ENCODE data around the gene DBN1.

The DBN1 gene

DNA sequence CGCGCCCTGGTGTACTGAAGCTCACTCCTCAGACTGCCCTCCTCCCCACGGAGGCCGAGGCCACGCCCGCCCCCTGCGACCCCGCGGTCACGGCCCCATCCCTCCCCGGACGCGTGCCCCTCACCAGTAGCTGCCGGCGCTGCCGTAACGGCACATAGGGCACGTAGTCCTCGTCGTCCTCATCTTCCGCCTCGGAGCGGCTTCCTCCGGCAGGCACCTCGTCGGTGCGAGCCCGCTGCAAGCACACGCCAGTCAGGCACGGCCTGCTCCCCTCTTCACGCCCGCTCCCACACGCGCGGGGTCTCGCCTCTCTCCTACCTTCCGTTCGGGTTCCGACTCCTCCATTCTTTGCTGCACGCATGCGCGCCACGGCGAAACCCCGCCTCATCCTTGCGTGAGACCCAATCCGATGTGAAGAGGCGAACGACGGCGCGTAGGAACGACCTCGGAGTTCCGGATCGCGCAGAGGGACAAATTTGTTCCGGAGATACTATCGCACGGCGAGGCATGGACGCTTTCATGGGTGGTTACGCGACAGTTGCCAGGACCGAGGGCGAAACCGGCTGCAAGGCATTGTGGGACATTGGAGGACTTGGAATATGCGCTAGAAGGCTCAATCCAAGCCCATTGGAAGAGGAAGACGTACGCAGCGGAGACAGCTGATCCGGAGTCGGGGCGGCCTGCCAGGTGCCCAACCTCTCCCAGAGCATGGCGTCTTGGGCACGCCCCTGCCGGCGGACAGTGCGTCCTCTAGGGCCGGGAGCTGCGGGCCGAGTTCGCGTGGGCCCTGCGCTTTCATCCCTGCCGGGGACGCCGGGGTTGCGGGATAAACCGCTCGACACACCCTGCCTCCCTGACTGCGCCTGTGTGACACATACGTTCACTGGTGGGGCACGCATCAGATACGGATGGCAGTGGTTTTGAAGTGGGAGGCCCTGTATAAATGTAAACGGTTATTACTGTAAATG, 43.5 kb upstream of the DBN1 start, which contains the start of gene DDX41:
TSS of gene DDX41 (minus strand) at position 361 of the 968 bp plus-strand sequence. CDS start at position 345, 16 bp downstream.
- H3K27ac ChIP-seq (ENCODE audit: low read length), result peak within 1 kb of the TSS; percentile 24

DNA sequence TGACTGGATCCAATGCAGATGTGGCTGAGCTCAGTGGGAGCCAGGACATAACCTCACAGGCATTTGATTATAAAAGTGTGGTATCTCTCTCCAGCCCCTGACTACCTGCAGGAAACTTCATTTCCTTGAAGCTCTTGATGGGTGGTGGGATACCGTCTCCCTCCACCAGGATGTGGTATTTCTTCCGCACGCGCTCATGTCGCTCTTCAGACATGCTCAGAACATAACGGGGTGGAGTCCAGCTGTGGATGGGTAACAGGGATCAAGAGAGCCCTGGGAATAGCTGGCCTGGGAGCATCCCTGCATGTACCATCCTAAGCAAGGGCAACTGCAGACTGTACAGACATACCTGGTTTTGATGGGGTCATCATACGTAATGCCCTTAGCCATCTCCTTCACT, 42.1 kb upstream of the DBN1 start:
- Histone ChIP-seq H3K27me3 (ENCODE audit: low read depth, low read length) (no peaks in the 10 kb centered on the region), H3K36me3 (replicated peaks; ENCODE audit: low read depth, low read length) (peaks cover 33% of the 10 kb centered on the region), H3K9ac (ENCODE audit: low read length) (peak overlapping the region; percentile 82), H4K20me1 (ENCODE audit: insufficient read depth, low read length) (no peaks in the 10 kb centered on the region), H3K4me2 (ENCODE audit: low read length) (peak overlapping the region; percentile 91), H3K4me3 (ENCODE audit: low read length) (peak overlapping the region; percentile 83), H3K27ac (ENCODE audit: low read length) (no peak overlapping the region), H3K9me3 (ENCODE audit: insufficient read depth, low read length) (no peaks in the 10 kb centered on the region; the same call in 1 of the 2 replicates), H3K79me2 (ENCODE audit: low read length) (peaks cover 20% of the 10 kb centered on the region), H2AFZ (ENCODE audit: low read depth, low read length) (no peak overlapping the region), H3K4me1 (ENCODE audit: low read length) (peaks cover 19% of the 10 kb centered on the region)
- no peak for TF ChIP-seq EZH2phosphoT487 (IDR thresholded peaks at IDR 0.05; ENCODE audit: low read depth)
- TF ChIP-seq, protein P1, sequence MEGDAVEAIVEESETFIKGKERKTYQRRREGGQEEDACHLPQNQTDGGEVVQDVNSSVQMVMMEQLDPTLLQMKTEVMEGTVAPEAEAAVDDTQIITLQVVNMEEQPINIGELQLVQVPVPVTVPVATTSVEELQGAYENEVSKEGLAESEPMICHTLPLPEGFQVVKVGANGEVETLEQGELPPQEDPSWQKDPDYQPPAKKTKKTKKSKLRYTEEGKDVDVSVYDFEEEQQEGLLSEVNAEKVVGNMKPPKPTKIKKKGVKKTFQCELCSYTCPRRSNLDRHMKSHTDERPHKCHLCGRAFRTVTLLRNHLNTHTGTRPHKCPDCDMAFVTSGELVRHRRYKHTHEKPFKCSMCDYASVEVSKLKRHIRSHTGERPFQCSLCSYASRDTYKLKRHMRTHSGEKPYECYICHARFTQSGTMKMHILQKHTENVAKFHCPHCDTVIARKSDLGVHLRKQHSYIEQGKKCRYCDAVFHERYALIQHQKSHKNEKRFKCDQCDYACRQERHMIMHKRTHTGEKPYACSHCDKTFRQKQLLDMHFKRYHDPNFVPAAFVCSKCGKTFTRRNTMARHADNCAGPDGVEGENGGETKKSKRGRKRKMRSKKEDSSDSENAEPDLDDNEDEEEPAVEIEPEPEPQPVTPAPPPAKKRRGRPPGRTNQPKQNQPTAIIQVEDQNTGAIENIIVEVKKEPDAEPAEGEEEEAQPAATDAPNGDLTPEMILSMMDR (IDR thresholded peaks at IDR 0.05; ENCODE audit: low read depth, low read length), result no peak

More for the DNA sequence above, 43.5 kb upstream of the DBN1 start, which contains the start of gene DDX41:
- no peak for TF ChIP-seq EZH2phosphoT487 (IDR thresholded peaks at IDR 0.05; ENCODE audit: low read depth)
- TF ChIP-seq, protein P1 (IDR thresholded peaks at IDR 0.05; ENCODE audit: low read depth, low read length), result no peak
- H3K79me2 ChIP-seq (ENCODE audit: low read length), result peaks cover 20% of the 10 kb centered on the region
- no peaks in the 10 kb centered on the region for H3K9me3 ChIP-seq (ENCODE audit: insufficient read depth, low read length)
- no peaks in the 10 kb centered on the region for H3K27me3 ChIP-seq (ENCODE audit: low read depth, low read length)
- peak within 1 kb of the TSS; percentile 52; the same call in 1 of the 2 replicates for H2AFZ ChIP-seq (ENCODE audit: low read depth, low read length)
- H3K4me3 ChIP-seq (ENCODE audit: low read length), result peak within 1 kb of the TSS; percentile 83
- no peaks in the 10 kb centered on the region for H4K20me1 ChIP-seq (ENCODE audit: insufficient read depth, low read length)
- peak within 1 kb of the TSS; percentile 82 for H3K9ac ChIP-seq (ENCODE audit: low read length)
- H3K4me2 ChIP-seq (ENCODE audit: low read length), result peak within 1 kb of the TSS; percentile 91
- H3K36me3 ChIP-seq (replicated peaks; ENCODE audit: low read depth, low read length), result peaks cover 29% of the 10 kb centered on the region
- H3K4me1 ChIP-seq (ENCODE audit: low read length), result peaks cover 11% of the 10 kb centered on the region

DNA sequence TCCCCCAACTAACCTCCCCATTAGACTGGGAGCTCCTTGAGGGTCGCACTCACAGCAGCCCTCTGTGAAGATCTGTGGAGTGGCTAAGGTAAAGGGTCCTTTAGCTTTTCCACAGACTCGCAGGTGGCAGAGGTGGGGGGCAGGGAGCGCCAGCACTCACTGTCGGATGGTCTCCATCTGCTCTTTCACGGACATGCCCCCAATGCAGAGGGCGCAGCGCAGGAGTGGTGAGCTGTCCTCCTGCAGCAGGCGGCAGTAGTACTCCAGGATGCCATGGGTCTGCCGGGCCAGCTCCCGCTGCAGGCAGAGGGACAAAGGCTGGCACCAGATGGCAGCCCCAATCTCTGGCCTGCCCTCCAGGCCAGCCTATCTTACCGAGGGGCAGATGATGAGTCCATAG, 41.1 kb upstream of the DBN1 start:
- Histone ChIP-seq H3K36me3 (replicated peaks; ENCODE audit: low read depth, low read length) (peaks cover 36% of the 10 kb centered on the region), H4K20me1 (ENCODE audit: insufficient read depth, low read length) (no peaks in the 10 kb centered on the region), H3K4me2 (ENCODE audit: low read length) (no peak overlapping the region), H3K9ac (ENCODE audit: low read length) (no peak overlapping the region), H3K79me2 (ENCODE audit: low read length) (peaks cover 20% of the 10 kb centered on the region), H3K4me1 (ENCODE audit: low read length) (peaks cover 29% of the 10 kb centered on the region), H3K27ac (ENCODE audit: low read length) (no peak overlapping the region), H2AFZ (ENCODE audit: low read depth, low read length) (no peak overlapping the region), H3K27me3 (ENCODE audit: low read depth, low read length) (no peaks in the 10 kb centered on the region), H3K4me3 (ENCODE audit: low read length) (no peak overlapping the region), H3K9me3 (ENCODE audit: insufficient read depth, low read length) (no peaks in the 10 kb centered on the region; the same call in 1 of the 2 replicates)
- no peak for TF ChIP-seq EZH2phosphoT487 (IDR thresholded peaks at IDR 0.05; ENCODE audit: low read depth)
- TF ChIP-seq, protein P1 (IDR thresholded peaks at IDR 0.05; ENCODE audit: low read depth, low read length), result no peak

DNA sequence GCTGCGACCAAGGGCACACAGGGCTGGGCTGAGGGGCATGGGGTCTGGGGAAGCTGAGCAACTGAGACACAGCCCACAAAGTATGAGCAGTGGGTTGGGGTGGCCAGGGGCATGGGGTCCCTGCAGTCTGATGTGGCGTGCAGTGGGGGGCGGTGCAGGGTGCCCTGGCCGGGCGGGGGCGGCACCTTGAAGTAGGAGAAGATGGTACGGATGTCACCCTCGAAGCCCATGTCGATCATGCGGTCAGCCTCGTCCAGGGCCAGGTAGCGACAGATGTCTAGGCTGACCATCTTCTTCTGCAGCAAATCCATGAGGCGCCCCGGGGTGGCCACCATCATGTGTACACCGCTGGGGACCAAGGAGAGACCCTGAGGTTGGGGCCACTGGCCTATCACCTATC, 40.1 kb upstream of the DBN1 start:
- Histone ChIP-seq H4K20me1 (ENCODE audit: insufficient read depth, low read length) (no peaks in the 10 kb centered on the region), H3K4me1 (ENCODE audit: low read length) (peaks cover 40% of the 10 kb centered on the region), H3K27ac (ENCODE audit: low read length) (no peak overlapping the region), H3K27me3 (ENCODE audit: low read depth, low read length) (no peaks in the 10 kb centered on the region), H3K4me3 (ENCODE audit: low read length) (no peak overlapping the region), H3K79me2 (ENCODE audit: low read length) (peaks cover 20% of the 10 kb centered on the region), H2AFZ (ENCODE audit: low read depth, low read length) (no peak overlapping the region), H3K9me3 (ENCODE audit: insufficient read depth, low read length) (no peaks in the 10 kb centered on the region; the same call in 1 of the 2 replicates), H3K36me3 (replicated peaks; ENCODE audit: low read depth, low read length) (peaks cover 36% of the 10 kb centered on the region), H3K9ac (ENCODE audit: low read length) (no peak overlapping the region), H3K4me2 (ENCODE audit: low read length) (no peak overlapping the region)
- TF ChIP-seq, protein P1 (IDR thresholded peaks at IDR 0.05; ENCODE audit: low read depth, low read length), result no peak
- no peak for TF ChIP-seq EZH2phosphoT487 (IDR thresholded peaks at IDR 0.05; ENCODE audit: low read depth)
